WTC11 (cell line): ENCODE measurements around the gene HRC. TPM values are rescaled to one million over a fixed set of nuclear protein-coding genes. Genes with fewer than 3 reads are reported as not detected.

Source experiments
- ATAC-seq: fragments of 200-7000 bp; cut with Tn5 transposase; 2 replicates; pipeline ENCODE4 v1.10.0; 2021; ENCODE audit warnings: mild to moderate bottlenecking, moderate library complexity
- CTCF ChIA-PET: fragments of 300-600 bp; sonication (Branson Sonifier 250); formaldehyde crosslinking; loops from one replicate; lab custom pipeline; 2021; ENCODE audit warnings: antibody characterized with exemption; lab: Charles Lee
- POLR2A ChIA-PET: fragments of 350-600 bp; sonication (Branson Sonifier 250); formaldehyde crosslinking; loops from one replicate; lab custom pipeline; 2021; ENCODE audit warnings: antibody characterized with exemption; lab: Charles Lee
- DNase-seq: peaks from one replicate; pipeline ENCODE4 v3.0.0; 2021; ENCODE audit warnings: low spot score
- H3K27ac Mint-ChIP-seq: 2 replicates; pipeline ENCODE4 v1.8.0; 2021; ENCODE audit warnings: mixed read lengths
- H3K27me3 Mint-ChIP-seq: 2 replicates; pipeline ENCODE4 v1.8.0; 2021; ENCODE audit warnings: low read depth, mild to moderate bottlenecking, moderate library complexity, mixed read lengths
- H3K36me3 Mint-ChIP-seq: 2 replicates; pipeline ENCODE4 v1.8.0; 2021; ENCODE audit warnings: mixed read lengths
- H3K4me1 Mint-ChIP-seq: 2 replicates; pipeline ENCODE4 v1.8.0; 2022; ENCODE audit warnings: mixed read lengths
- H3K4me3 Mint-ChIP-seq: 2 replicates; pipeline ENCODE4 v1.8.0; 2021; ENCODE audit warnings: mild to moderate bottlenecking, moderate library complexity, mixed read lengths
- H3K9me3 Mint-ChIP-seq: 2 replicates; pipeline ENCODE4 v1.8.0; 2021; ENCODE audit warnings: mixed read lengths
- CREB1 ChIP-seq: sonication (generic); formaldehyde crosslinking; IDR thresholded peaks from 2 replicates; pipeline ENCODE4 v1.8.0; 2023; ENCODE audit warnings: mild to moderate bottlenecking, missing genetic modification reagents
- EMX1 ChIP-seq: fragments of 250-450 bp; sonication (Bioruptor Pico); IDR thresholded peaks from 2 replicates; pipeline ENCODE4 v1.8.0; 2021; ENCODE audit warnings: mild to moderate bottlenecking
- FOXP1 ChIP-seq: sonication (generic); formaldehyde crosslinking; IDR thresholded peaks from 2 replicates; pipeline ENCODE4 v1.8.0; 2022; ENCODE audit warnings: missing genetic modification reagents, mild to moderate bottlenecking, moderate library complexity, borderline replicate concordance
- GABPB1 ChIP-seq: sonication (generic); formaldehyde crosslinking; IDR thresholded peaks from 2 replicates; pipeline ENCODE4 v1.8.1; 2023; ENCODE audit warnings: mild to moderate bottlenecking, missing genetic modification reagents
- GRHL2 ChIP-seq: fragments of 250-450 bp; sonication (Bioruptor Pico); IDR thresholded peaks from 2 replicates; pipeline ENCODE4 v1.8.0; 2022; ENCODE audit warnings: mild to moderate bottlenecking, moderate library complexity; ENCODE audit not compliant: insufficient replicate concordance, severe bottlenecking
- GTF2I ChIP-seq: fragments of 250-450 bp; sonication (Bioruptor Pico); conservative IDR thresholded peaks from 2 replicates; pipeline ENCODE4 v1.4.0; 2021; ENCODE audit warnings: mild to moderate bottlenecking
- IRF2 ChIP-seq: sonication (generic); formaldehyde crosslinking; IDR thresholded peaks from 2 replicates; pipeline ENCODE4 v1.8.0; 2022; ENCODE audit warnings: low read depth, missing genetic modification reagents, borderline replicate concordance
- NFYB ChIP-seq: sonication (generic); formaldehyde crosslinking; conservative IDR thresholded peaks from 2 replicates; pipeline ENCODE4 v1.8.0; 2022; ENCODE audit warnings: low read depth, missing genetic modification reagents
- OVOL2 ChIP-seq: fragments of 250-450 bp; sonication (Bioruptor Pico); IDR thresholded peaks from 2 replicates; pipeline ENCODE4 v1.9.0; 2021; ENCODE audit warnings: mild to moderate bottlenecking, borderline replicate concordance
- RELA ChIP-seq: sonication (generic); formaldehyde crosslinking; IDR thresholded peaks from 2 replicates; pipeline ENCODE4 v1.8.1; 2022; ENCODE audit warnings: missing genetic modification reagents, mild to moderate bottlenecking, borderline replicate concordance
- TEAD1 ChIP-seq: sonication (generic); formaldehyde crosslinking; IDR thresholded peaks from 2 replicates; pipeline ENCODE4 v1.8.0; 2022; ENCODE audit warnings: mild to moderate bottlenecking, missing genetic modification reagents
- TEAD4 ChIP-seq: sonication (generic); formaldehyde crosslinking; IDR thresholded peaks from 2 replicates; pipeline ENCODE4 v1.8.0; 2022; ENCODE audit warnings: mild to moderate bottlenecking, missing genetic modification reagents
- ZBTB43 ChIP-seq: sonication (generic); formaldehyde crosslinking; IDR thresholded peaks from 2 replicates; pipeline ENCODE4 v1.8.1; 2023; ENCODE audit warnings: mild to moderate bottlenecking, missing genetic modification reagents
- ZNF138 ChIP-seq: sonication (generic); formaldehyde crosslinking; conservative IDR thresholded peaks from 2 replicates; pipeline ENCODE4 v1.8.1; 2022; ENCODE audit warnings: mild to moderate bottlenecking, moderate library complexity, missing genetic modification reagents
- ZNF425 ChIP-seq: fragments of 250-450 bp; sonication (Bioruptor Pico); conservative IDR thresholded peaks from 2 replicates; pipeline ENCODE4 v1.9.0; 2021; ENCODE audit warnings: mild to moderate bottlenecking
- ZNF512 ChIP-seq: sonication (generic); formaldehyde crosslinking; IDR thresholded peaks from 2 replicates; pipeline ENCODE4 v1.8.1; 2022; ENCODE audit warnings: missing genetic modification reagents, borderline replicate concordance
- total RNA-seq: library from RNA; stranded (reverse); gene quantifications from 3 replicates; pipeline ENCODE4 v1.2.3, GENCODE V29; 2021
- TF ChIP-seq, protein P1 (sequence below): sonication (generic); formaldehyde crosslinking; IDR thresholded peaks from 2 replicates; pipeline ENCODE4 v1.8.1; 2022; ENCODE audit warnings: low read depth, missing genetic modification reagents, borderline replicate concordance
- TF ChIP-seq, protein P2 (sequence below): sonication (generic); formaldehyde crosslinking; IDR thresholded peaks from 2 replicates; pipeline ENCODE4 v1.8.1; 2023; ENCODE audit warnings: mild to moderate bottlenecking, missing genetic modification reagents, moderate library complexity
- TF ChIP-seq, protein P3 (sequence below): sonication (generic); formaldehyde crosslinking; IDR thresholded peaks from 2 replicates; pipeline ENCODE4 v1.8.1; 2023; ENCODE audit warnings: mild to moderate bottlenecking, missing genetic modification reagents
- TF ChIP-seq, protein P4 (sequence below): sonication (generic); formaldehyde crosslinking; IDR thresholded peaks from 2 replicates; pipeline ENCODE4 v1.8.1; 2022; ENCODE audit warnings: mild to moderate bottlenecking, missing genetic modification reagents, moderate library complexity, borderline replicate concordance

Gene HRC
- total RNA-seq, 1 experiment from 2014 or later = 1.9 TPM

DNA sequence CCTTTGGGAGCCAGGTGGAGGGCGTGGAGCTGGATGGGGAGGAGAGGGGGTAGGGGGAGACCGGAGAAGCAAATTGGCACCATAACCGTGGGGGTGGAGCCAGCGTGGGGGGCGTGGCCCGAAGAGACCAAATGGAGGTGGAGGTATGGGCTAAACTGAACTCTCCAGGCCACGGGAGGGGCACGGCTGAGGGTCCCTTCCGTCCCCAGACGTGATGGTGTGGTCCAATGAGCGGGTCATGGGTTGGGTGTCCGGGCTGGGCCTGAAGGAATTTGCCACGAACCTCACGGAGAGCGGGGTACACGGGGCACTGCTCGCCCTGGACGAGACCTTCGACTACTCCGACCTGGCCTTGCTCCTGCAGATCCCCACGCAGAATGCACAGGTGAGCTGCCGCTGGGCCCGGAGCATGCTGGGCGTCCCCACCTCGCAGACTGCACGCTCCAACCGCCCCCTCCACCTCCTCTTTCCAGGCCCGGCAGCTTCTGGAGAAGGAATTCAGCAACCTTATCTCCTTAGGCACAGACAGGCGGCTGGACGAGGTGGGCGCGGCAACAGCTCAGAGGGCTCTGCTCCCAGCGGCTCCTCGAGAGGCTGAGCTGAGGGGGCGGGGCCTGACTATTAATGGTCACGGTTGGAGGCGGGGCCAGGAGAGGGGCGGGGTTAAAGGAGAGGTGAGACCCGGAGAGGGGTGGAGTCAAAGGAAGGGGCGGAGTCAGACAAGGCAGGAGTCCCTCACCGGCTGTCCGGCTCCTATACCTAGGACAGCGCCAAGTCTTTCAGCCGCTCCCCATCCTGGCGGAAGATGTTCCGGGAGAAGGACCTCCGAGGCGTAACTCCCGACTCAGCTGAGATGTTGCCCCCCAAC is 6.2 kb downstream of the HRC start (continued):
- TF ChIP-seq, protein P1, sequence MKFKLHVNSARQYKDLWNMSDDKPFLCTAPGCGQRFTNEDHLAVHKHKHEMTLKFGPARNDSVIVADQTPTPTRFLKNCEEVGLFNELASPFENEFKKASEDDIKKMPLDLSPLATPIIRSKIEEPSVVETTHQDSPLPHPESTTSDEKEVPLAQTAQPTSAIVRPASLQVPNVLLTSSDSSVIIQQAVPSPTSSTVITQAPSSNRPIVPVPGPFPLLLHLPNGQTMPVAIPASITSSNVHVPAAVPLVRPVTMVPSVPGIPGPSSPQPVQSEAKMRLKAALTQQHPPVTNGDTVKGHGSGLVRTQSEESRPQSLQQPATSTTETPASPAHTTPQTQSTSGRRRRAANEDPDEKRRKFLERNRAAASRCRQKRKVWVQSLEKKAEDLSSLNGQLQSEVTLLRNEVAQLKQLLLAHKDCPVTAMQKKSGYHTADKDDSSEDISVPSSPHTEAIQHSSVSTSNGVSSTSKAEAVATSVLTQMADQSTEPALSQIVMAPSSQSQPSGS (CRISPR knock-in tag) = no peak
- TF ChIP-seq, protein P2, sequence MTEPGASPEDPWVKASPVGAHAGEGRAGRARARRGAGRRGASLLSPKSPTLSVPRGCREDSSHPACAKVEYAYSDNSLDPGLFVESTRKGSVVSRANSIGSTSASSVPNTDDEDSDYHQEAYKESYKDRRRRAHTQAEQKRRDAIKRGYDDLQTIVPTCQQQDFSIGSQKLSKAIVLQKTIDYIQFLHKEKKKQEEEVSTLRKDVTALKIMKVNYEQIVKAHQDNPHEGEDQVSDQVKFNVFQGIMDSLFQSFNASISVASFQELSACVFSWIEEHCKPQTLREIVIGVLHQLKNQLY (CRISPR knock-in tag) = no peak
- TF ChIP-seq RELA (CRISPR knock-in tag) (no peak), FOXP1 (CRISPR knock-in tag) (no peak)

DNA sequence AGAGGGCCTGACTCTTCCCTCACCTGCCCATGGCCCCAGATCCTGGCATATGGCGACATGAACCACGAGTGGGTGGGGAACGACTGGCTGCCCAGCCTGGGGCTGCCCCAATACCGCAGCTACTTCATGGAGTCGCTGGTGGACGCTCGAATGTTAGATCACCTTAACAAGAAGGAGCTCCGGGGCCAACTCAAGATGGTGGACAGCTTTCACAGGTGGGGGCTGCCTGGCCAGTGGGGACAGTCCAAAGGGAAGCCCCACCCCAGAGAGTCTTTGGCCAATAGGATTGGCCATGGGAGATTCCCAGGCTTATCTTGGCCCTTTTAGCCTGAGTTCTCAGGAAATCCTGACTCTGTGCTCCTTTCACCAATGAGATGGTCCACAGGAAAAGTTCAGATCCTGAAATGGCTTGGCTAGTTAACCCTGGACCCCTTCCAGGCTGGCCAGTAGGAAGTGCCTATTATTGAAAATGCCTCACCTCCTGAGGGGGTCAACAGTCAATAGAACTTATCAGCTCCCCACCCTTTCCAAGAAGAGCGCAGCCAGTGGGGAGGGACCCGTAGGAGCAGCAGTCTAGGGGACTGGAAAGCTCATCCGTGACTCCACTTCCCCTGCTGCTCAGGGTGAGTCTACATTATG is 7.0 kb downstream of the HRC start:
- peaks cover 33% of the 10 kb centered on the region for H3K27me3 Mint-ChIP-seq
- no peaks in the 10 kb centered on the region for H3K9me3 Mint-ChIP-seq
- H3K4me1 Mint-ChIP-seq = peaks cover 34% of the 10 kb centered on the region
- no peak for TF ChIP-seq ZNF138 (CRISPR knock-in tag)
- no peak for TF ChIP-seq ZNF512
- TF ChIP-seq, protein P3, sequence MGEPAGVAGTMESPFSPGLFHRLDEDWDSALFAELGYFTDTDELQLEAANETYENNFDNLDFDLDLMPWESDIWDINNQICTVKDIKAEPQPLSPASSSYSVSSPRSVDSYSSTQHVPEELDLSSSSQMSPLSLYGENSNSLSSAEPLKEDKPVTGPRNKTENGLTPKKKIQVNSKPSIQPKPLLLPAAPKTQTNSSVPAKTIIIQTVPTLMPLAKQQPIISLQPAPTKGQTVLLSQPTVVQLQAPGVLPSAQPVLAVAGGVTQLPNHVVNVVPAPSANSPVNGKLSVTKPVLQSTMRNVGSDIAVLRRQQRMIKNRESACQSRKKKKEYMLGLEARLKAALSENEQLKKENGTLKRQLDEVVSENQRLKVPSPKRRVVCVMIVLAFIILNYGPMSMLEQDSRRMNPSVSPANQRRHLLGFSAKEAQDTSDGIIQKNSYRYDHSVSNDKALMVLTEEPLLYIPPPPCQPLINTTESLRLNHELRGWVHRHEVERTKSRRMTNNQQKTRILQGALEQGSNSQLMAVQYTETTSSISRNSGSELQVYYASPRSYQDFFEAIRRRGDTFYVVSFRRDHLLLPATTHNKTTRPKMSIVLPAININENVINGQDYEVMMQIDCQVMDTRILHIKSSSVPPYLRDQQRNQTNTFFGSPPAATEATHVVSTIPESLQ (CRISPR knock-in tag) = no peak
- no peak for TF ChIP-seq GTF2I (CRISPR knock-in tag)
- TF ChIP-seq ZNF425 (CRISPR knock-in tag) = no peak
- TF ChIP-seq, protein P2 (CRISPR knock-in tag) = no peak
- TF ChIP-seq ZBTB43 (CRISPR knock-in tag) = no peak
- no peak for TF ChIP-seq EMX1 (CRISPR knock-in tag)
- no peak for TF ChIP-seq CREB1
- no peak for TF ChIP-seq TEAD1 (CRISPR knock-in tag)
- TF ChIP-seq, protein P4, sequence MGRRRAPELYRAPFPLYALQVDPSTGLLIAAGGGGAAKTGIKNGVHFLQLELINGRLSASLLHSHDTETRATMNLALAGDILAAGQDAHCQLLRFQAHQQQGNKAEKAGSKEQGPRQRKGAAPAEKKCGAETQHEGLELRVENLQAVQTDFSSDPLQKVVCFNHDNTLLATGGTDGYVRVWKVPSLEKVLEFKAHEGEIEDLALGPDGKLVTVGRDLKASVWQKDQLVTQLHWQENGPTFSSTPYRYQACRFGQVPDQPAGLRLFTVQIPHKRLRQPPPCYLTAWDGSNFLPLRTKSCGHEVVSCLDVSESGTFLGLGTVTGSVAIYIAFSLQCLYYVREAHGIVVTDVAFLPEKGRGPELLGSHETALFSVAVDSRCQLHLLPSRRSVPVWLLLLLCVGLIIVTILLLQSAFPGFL (CRISPR knock-in tag) = no peak
- no peak for TF ChIP-seq NFYB
- no peak for TF ChIP-seq GABPB1 (CRISPR knock-in tag)
- TF ChIP-seq IRF2 (CRISPR knock-in tag) = no peak
- no peak for TF ChIP-seq FOXP1 (CRISPR knock-in tag)
- TF ChIP-seq OVOL2 (CRISPR knock-in tag) = no peak
- no peak for TF ChIP-seq GRHL2
- TF ChIP-seq TEAD4 (CRISPR knock-in tag) = no peak
- no peak for DNase-seq
- peak overlapping the region; percentile 48; the same call in 1 of the 2 replicates for H3K27ac Mint-ChIP-seq
- peak overlapping the region; percentile 92 for H3K4me3 Mint-ChIP-seq
- CTCF ChIA-PET = interaction anchor here (0.6 to 7.9 kb wide), 14 partner anchors 12 to 148 kb away, joined by 3 to 98 read pairs (median 10); partner anchors contain the start of gene LIN7B
- POLR2A ChIA-PET = interaction anchor here (1.1 to 2.5 kb wide), 2 partner anchors 23 to 62 kb away, joined by 4 to 7 read pairs; no protein-coding TSS in a partner anchor
- no peak for ATAC-seq
- no peaks in the 10 kb centered on the region; the same call in 1 of the 2 replicates for H3K36me3 Mint-ChIP-seq
